ENCODE measurements around the gene ADGRA1.

- no peak for TF ChIP-seq CTCF (tag by site-specific recombination; IDR thresholded peaks at IDR 0.05)
- TF ChIP-seq ZBTB8A (tag by site-specific recombination; IDR thresholded peaks at IDR 0.05): no peak
These were observed 27.3 kb upstream of the ADGRA1 start for GRCh38 chr10:133060466-133060865.
